ENCODE measurements around the gene LYPD4.

GRCh38 chr19:41872775-41873647 is 28.5 kb upstream of the LYPD4 start:
- TF ChIP-seq FOXK2 (IDR thresholded peaks at IDR 0.05) = no peak
- TF ChIP-seq ZNF384 (IDR thresholded peaks at IDR 0.05) = no peak
- no peak for TF ChIP-seq NFRKB (IDR thresholded peaks at IDR 0.05)
- no peak for TF ChIP-seq BHLHE40 (IDR thresholded peaks at IDR 0.05; ENCODE audit: borderline replicate concordance)
- no peak for TF ChIP-seq LEF1 (IDR thresholded peaks at IDR 0.05; ENCODE audit: borderline replicate concordance)
- TF ChIP-seq CTBP1 (IDR thresholded peaks at IDR 0.05; ENCODE audit: borderline replicate concordance) = no peak
- no peak for TF ChIP-seq PKNOX1 (IDR thresholded peaks at IDR 0.05)
- TF ChIP-seq ELF4 (IDR thresholded peaks at IDR 0.05) = no peak
- TF ChIP-seq TARDBP (IDR thresholded peaks at IDR 0.05) = no peak
- no peak for TF ChIP-seq FOXM1 (IDR thresholded peaks at IDR 0.05; ENCODE audit: borderline replicate concordance)
